A673 (cell line): Measurements from ENCODE around the gene LRFN5.

ENCODE experiments used
- CTCF ChIP-seq: fragments of 300-800, 200-600 bp; sonication (generic); conservative IDR thresholded peaks from 2 replicates; pipeline ENCODE4 v1.5.1; 2017; ENCODE audit warnings: low read depth, mild to moderate bottlenecking, antibody characterized with exemption, low read length, moderate library complexity, mixed read lengths
- EZH2 ChIP-seq: fragments of 200-600 bp; sonication (generic); IDR thresholded peaks from 2 replicates; pipeline ENCODE4 v1.6.1; 2017; ENCODE audit warnings: borderline replicate concordance, low read depth, mild to moderate bottlenecking, mixed read lengths, antibody characterized with exemption, low read length; ENCODE audit not compliant: poor library complexity, severe bottlenecking

- TF ChIP-seq CTCF (no peak), EZH2 (no peak)
Measured at GRCh38 chr14:41872931-41873685, 266.4 kb downstream of the LRFN5 start.
